Stimulated activated memory B cell treated with anti-CD40 and anti-IgM and Interleukin-4, amounts not matched to agents 10 μg/mL and 1 μg/mL and 100 μg/mL, for 72 hours (primary cell): Measurements from ENCODE around the gene COBLL1.
"Not testable (repeated sequence)": the region's sequence is repeated elsewhere in the genome, so short reads cannot be mapped to it uniquely, and the experiment has no call there.

ENCODE experiments used
- ATAC-seq: fragments of 150-1000 bp; cut with Tn5 transposase; 2 replicates; pipeline ENCODE4 v1.10.0; 2021
- H3K27ac Mint-ChIP-seq: one replicate; pipeline ENCODE4 v1.8.0; 2022; ENCODE audit warnings: mild to moderate bottlenecking, mixed read lengths
- H3K27me3 Mint-ChIP-seq: one replicate; pipeline ENCODE4 v1.8.0; 2022; ENCODE audit warnings: mixed read lengths
- H3K36me3 Mint-ChIP-seq: one replicate; pipeline ENCODE4 v1.8.0; 2022; ENCODE audit warnings: mixed read lengths
- H3K4me1 Mint-ChIP-seq: one replicate; pipeline ENCODE4 v1.8.0; 2022; ENCODE audit warnings: mixed read lengths
- H3K4me3 Mint-ChIP-seq: one replicate; pipeline ENCODE4 v1.8.0; 2022; ENCODE audit warnings: mild to moderate bottlenecking, moderate library complexity, mixed read lengths
- H3K9me3 Mint-ChIP-seq: one replicate; pipeline ENCODE4 v1.8.0; 2022; ENCODE audit warnings: mixed read lengths

The COBLL1 gene

GRCh38 chr2:164711766-164712138 is 129.9 kb downstream of the COBLL1 start:
- Mint-ChIP-seq H3K27me3 (no peaks in the 10 kb centered on the region), H3K27ac (no peak overlapping the region), H3K9me3 (no peaks in the 10 kb centered on the region), H3K36me3 (peaks cover 18% of the 10 kb centered on the region), H3K4me3 (no peak overlapping the region), H3K4me1 (no peaks in the 10 kb centered on the region)
- no peak for ATAC-seq

DNA sequence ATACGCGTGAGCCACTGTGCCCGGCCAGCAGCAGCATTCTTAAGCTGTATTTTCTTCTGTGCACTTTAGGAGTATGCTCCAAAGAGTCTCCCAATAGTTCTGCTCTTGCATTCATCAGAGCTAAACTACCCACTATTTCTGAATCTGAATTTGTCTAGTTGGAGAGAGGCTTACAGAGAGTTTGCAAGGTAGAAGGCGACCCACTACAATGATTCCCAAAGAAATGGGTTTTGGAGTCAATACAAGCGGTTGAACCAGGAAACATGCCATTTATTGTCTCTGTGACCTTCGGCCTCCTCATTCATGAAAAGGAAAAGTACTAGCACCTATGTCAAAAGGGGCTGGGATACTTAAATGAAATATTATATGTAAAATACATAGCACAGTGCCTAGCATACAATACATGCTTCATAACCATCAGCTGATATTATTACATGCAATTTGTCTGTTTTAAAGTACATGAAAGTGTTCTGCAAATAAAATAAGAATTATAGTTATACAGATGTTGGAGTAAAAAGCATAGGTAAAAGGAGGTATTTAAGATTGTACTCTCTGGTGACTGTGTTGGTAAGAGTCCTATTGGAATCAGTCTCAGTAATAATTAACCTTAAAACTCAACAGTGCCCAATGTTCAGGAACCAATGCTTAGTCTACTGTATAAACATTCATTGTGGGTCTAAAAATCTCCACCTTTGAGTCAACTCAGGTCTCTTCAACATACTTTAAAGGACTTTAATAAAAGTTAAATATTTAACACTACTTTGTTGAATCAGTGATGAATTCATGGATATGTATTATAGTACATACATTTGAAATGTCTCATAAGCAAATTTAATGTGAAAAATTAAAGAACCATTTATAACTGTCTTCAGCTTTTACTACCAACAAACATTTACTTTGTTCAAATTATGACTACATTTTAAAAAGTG is 130.5 kb downstream of the COBLL1 start:
- Mint-ChIP-seq H3K36me3 (peaks cover 24% of the 10 kb centered on the region), H3K27me3 (no peaks in the 10 kb centered on the region), H3K27ac (no peak overlapping the region), H3K4me3 (no peak overlapping the region), H3K4me1 (no peaks in the 10 kb centered on the region), H3K9me3 (no peaks in the 10 kb centered on the region)
- ATAC-seq = no peak

GRCh38 chr2:164710252-164710836 is 131.3 kb downstream of the COBLL1 start:
- H3K9me3 Mint-ChIP-seq, ATAC-seq, H3K27ac Mint-ChIP-seq, H3K4me1 Mint-ChIP-seq, H3K27me3 Mint-ChIP-seq, H3K4me3 Mint-ChIP-seq: not testable (repeated sequence)
- peaks cover 28% of the 10 kb centered on the region for H3K36me3 Mint-ChIP-seq

- Mint-ChIP-seq H3K4me3 (no peak overlapping the region), H3K27me3 (no peaks in the 10 kb centered on the region), H3K36me3 (peaks cover 35% of the 10 kb centered on the region), H3K4me1 (no peaks in the 10 kb centered on the region), H3K9me3 (no peaks in the 10 kb centered on the region), H3K27ac (no peak overlapping the region)
- no peak for ATAC-seq
These were observed 135.1 kb downstream of the COBLL1 start for GRCh38 chr2:164706522-164706921.

GRCh38 chr2:164705412-164706167 is 136.0 kb downstream of the COBLL1 start:
- Mint-ChIP-seq H3K27me3 (no peaks in the 10 kb centered on the region), H3K9me3 (no peaks in the 10 kb centered on the region), H3K4me3 (no peak overlapping the region), H3K4me1 (no peaks in the 10 kb centered on the region), H3K27ac (no peak overlapping the region), H3K36me3 (peaks cover 35% of the 10 kb centered on the region)
- ATAC-seq = no peak

DNA sequence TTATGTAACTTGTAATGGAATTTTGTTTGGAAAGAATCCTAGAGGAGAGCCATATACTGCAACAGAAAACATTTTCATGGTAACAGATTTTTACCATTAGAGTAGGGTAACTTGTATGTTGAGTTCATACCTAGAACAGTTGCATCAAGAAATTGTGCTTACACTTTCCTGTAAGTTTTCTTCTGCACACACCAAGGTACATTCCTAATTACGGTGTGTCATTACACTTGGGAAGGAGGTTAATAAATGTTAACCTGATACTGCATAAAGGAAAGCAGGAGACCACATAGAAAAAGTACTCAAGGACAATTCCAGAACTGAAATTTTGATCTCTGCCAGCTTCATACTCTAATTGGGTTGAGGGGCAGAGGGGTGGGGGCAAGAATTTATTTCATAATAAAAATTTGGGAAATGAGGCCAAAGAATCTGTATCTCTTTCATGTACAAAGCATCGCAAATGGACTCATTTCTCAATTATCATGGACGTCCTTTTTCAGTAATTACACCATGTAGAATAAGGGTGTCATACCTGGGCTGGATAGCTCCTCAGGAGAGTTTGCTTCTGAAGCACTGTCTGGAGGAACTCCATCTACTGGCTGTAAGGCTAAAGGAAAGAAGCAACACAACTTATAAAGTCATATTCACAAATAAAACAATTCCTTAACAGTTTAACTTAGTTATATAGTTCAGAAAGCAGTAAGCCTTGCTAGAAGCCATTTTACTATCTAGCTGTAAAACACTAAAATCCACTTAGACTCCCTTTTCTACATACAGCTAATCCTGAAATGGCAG is 137.5 kb downstream of the COBLL1 start:
- Mint-ChIP-seq H3K4me3 (no peak overlapping the region), H3K9me3 (no peaks in the 10 kb centered on the region), H3K27me3 (no peaks in the 10 kb centered on the region), H3K4me1 (no peaks in the 10 kb centered on the region), H3K27ac (no peak overlapping the region), H3K36me3 (peaks cover 42% of the 10 kb centered on the region)
- ATAC-seq = no peak

DNA sequence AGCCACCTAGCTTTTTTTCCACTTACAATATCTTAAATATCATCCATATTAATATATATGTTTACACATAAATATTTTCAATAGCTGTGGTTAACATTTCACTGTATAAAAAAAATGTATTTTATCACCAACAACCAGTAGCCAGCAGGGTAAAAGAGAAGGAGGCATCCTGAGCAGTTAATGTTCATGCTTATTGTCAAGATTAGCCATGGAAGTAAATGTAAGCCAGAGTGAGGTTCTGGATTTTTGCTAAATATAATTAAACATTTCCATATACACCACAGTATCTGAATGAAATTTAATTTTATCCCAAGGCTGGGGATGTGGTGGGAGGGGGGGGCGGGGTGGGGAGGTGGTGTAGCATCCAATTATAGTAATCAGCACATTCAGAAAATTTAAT is 140.1 kb downstream of the COBLL1 start:
- Mint-ChIP-seq H3K36me3 (peaks cover 53% of the 10 kb centered on the region), H3K27me3 (no peaks in the 10 kb centered on the region), H3K4me3 (no peak overlapping the region), H3K9me3 (no peaks in the 10 kb centered on the region), H3K4me1 (no peaks in the 10 kb centered on the region), H3K27ac (no peak overlapping the region)
- no peak for ATAC-seq

GRCh38 chr2:164700390-164700789 is 141.2 kb downstream of the COBLL1 start:
- Mint-ChIP-seq H3K9me3 (no peaks in the 10 kb centered on the region), H3K4me3 (no peak overlapping the region), H3K36me3 (peaks cover 48% of the 10 kb centered on the region), H3K27me3 (no peaks in the 10 kb centered on the region), H3K27ac (no peak overlapping the region), H3K4me1 (no peaks in the 10 kb centered on the region)
- no peak for ATAC-seq

DNA sequence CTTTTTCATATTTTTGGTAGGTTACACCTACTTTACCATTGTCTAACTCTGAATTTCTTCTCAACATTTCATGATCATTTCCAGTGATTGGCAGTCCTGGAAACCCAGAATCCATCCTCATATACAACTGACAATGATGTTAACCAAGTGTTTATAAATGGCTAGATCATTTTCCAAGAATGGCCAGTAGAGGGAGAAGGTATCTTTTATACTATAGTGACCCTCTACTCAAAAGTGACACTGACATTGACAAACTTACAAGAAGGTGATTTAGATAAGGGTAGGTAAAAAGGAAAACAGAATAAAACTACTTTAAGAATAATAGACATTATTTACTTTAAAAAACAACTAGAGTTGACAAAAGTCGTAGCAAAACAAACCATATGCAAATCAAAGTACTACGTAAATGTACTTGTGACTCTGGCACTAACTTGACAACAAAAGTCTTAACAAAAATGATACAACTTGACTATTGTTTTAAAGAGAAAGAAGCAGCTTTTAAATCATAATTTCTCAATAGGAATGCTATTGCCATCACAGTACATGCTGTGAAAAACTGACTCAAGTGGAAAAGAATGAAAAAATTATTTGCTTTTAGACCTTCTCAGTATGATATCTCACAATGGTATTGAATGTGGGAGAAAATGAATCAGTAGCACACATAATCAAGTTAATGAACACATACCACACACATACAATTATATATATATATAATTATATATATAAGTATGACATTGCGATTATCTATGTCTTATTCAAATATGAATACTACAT is 143.7 kb downstream of the COBLL1 start:
- no peaks in the 10 kb centered on the region for H3K4me1 Mint-ChIP-seq
- no peaks in the 10 kb centered on the region for H3K9me3 Mint-ChIP-seq
- no peak overlapping the region for H3K4me3 Mint-ChIP-seq
- ATAC-seq = no peak
- H3K36me3 Mint-ChIP-seq = peaks cover 39% of the 10 kb centered on the region
- H3K27ac Mint-ChIP-seq = no peak overlapping the region
- H3K27me3 Mint-ChIP-seq = no peaks in the 10 kb centered on the region

DNA sequence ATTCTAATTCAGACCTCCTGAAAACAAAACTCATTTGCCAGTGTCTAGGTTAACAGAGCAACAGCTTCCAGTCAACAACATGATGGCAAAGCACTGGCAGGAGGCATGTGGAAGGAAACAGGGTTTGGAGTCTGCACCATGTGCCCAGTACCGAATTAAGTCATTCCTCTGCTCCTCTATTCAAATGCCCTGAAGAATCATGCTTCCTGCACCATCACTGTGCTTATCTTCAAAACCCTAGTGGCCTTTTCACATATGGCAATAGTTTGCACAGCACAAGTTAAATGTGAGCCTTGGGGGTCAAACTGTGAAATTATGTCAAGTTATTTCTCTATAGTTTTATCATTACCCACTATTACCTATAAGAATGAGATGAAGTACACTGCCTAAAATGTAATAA is 145.0 kb downstream of the COBLL1 start:
- H3K9me3 Mint-ChIP-seq = no peaks in the 10 kb centered on the region
- no peaks in the 10 kb centered on the region for H3K4me1 Mint-ChIP-seq
- H3K27ac Mint-ChIP-seq = no peak overlapping the region
- peaks cover 38% of the 10 kb centered on the region for H3K36me3 Mint-ChIP-seq
- ATAC-seq = no peak
- no peak overlapping the region for H3K4me3 Mint-ChIP-seq
- H3K27me3 Mint-ChIP-seq = no peaks in the 10 kb centered on the region

DNA sequence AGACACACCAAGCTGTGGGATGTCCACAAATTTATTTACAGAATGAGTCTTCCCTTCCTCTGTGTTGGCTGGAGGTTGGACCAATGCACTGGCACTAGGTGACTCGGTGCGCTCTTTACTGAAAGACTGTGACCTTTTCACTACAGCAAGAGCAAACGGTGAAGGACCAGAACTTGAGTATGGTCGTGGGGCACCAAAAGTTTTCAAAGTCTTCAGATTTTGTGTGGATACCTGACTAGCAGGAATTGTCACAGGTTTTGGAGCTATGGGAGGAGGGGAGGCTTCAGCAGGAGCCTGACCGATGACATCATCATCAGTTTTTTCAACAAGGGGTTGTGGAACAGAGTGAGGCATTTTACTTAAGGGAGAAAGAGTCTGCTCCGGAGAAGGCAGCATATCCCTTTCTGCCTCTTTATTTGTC is 147.3 kb downstream of the COBLL1 start:
- Mint-ChIP-seq H3K27ac (no peak overlapping the region), H3K27me3 (no peaks in the 10 kb centered on the region), H3K4me1 (peaks cover 6% of the 10 kb centered on the region), H3K36me3 (peaks cover 51% of the 10 kb centered on the region), H3K9me3 (no peaks in the 10 kb centered on the region), H3K4me3 (no peak overlapping the region)
- no peak for ATAC-seq

- Mint-ChIP-seq H3K4me3 (no peak overlapping the region), H3K27ac (no peak overlapping the region), H3K36me3 (peaks cover 52% of the 10 kb centered on the region), H3K9me3 (no peaks in the 10 kb centered on the region), H3K27me3 (no peaks in the 10 kb centered on the region), H3K4me1 (peaks cover 6% of the 10 kb centered on the region)
- ATAC-seq = no peak
These were observed 147.8 kb downstream of the COBLL1 start for GRCh38 chr2:164693834-164694233.

- Mint-ChIP-seq H3K9me3 (no peaks in the 10 kb centered on the region), H3K4me3 (no peak overlapping the region), H3K27ac (no peak overlapping the region), H3K4me1 (peaks cover 6% of the 10 kb centered on the region), H3K36me3 (peaks cover 50% of the 10 kb centered on the region), H3K27me3 (no peaks in the 10 kb centered on the region)
- no peak for ATAC-seq
These were observed 148.2 kb downstream of the COBLL1 start for GRCh38 chr2:164693390-164693789.

DNA sequence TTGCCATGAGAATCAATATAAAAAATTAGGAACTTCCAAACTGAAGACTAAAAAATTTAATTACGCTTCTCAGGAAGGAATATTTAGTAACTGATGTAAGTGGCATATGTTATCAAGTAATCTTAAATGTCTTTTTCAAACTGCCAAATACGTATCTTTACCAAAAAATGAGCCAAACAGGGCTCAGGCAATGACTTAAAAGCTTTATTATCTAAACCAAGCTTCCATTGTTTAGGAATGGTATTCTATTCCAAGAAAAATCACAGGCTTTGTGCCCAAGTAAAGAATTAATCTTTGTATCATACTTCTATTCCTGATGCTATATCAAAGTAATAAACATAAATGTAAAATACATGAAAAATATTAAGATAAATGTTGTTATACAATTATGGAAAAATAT is 148.7 kb downstream of the COBLL1 start:
- H3K9me3 Mint-ChIP-seq = no peaks in the 10 kb centered on the region
- H3K27ac Mint-ChIP-seq = no peak overlapping the region
- peaks cover 50% of the 10 kb centered on the region for H3K36me3 Mint-ChIP-seq
- no peaks in the 10 kb centered on the region for H3K27me3 Mint-ChIP-seq
- H3K4me1 Mint-ChIP-seq = peaks cover 6% of the 10 kb centered on the region
- no peak for ATAC-seq
- H3K4me3 Mint-ChIP-seq = no peak overlapping the region
